Calu3 (cell line): ENCODE data around the gene NPC1. TPM values are rescaled to one million over a fixed set of nuclear protein-coding genes. Genes with fewer than 3 reads are reported as not detected.

ENCODE experiments used
- BruUV-seq: library from RNA; stranded (reverse); fragments of 400-500 nt; replicated peaks from 2 replicates; lab custom pipeline; 2021; lab: Mats Ljungman, UMichigan
- CTCF ChIA-PET: fragments of 300-600 bp; sonication (Branson Sonifier 250); formaldehyde crosslinking; loops from one replicate; lab custom pipeline; 2022; ENCODE audit warnings: antibody characterized with exemption; lab: Charles Lee
- DNase-seq: peaks from one replicate; pipeline ENCODE4 v3.0.0; 2022
- H3K27ac Mint-ChIP-seq: one replicate; pipeline ENCODE4 v1.8.0; 2022; ENCODE audit warnings: mixed read lengths; ENCODE audit not compliant: unreplicated experiment
- H3K27me3 Mint-ChIP-seq: one replicate; pipeline ENCODE4 v1.8.0; 2022; ENCODE audit warnings: mixed read lengths; ENCODE audit not compliant: unreplicated experiment
- H3K36me3 Mint-ChIP-seq: one replicate; pipeline ENCODE4 v1.8.0; 2022; ENCODE audit warnings: mild to moderate bottlenecking, moderate library complexity, mixed read lengths; ENCODE audit not compliant: insufficient read depth, unreplicated experiment
- H3K4me1 Mint-ChIP-seq: one replicate; pipeline ENCODE4 v1.8.0; 2022; ENCODE audit warnings: mild to moderate bottlenecking, low read depth, mixed read lengths; ENCODE audit not compliant: unreplicated experiment
- H3K4me3 Mint-ChIP-seq: one replicate; pipeline ENCODE4 v1.8.0; 2022; ENCODE audit warnings: mild to moderate bottlenecking, low read depth, moderate library complexity, mixed read lengths; ENCODE audit not compliant: unreplicated experiment
- H3K9me3 Mint-ChIP-seq: one replicate; pipeline ENCODE4 v1.8.0; 2022; ENCODE audit warnings: low read depth, mixed read lengths; ENCODE audit not compliant: unreplicated experiment
- CTCF ChIP-seq: fragments of 200-600 bp; IDR thresholded peaks from one replicate; pipeline ENCODE4 v1.8.0; 2022; ENCODE audit warnings: antibody characterized with exemption; ENCODE audit not compliant: unreplicated experiment
- intact Hi-C: fragments of 100-400 bp; cut with micrococcal nuclease; formaldehyde crosslinking; loops from one replicate; pipeline ENCODE4 v1.10.0; 2022; ENCODE audit not compliant: unreplicated experiment
- total RNA-seq: library from RNA; stranded (reverse); gene quantifications from 2 replicates; pipeline ENCODE4 v1.2.3, GENCODE V29; 2022

The NPC1 gene
- total RNA-seq, 1 experiment from 2014 or later, result 84.7 TPM

GRCh38 chr18:23501626-23502025 lies 84.7 kb downstream of the NPC1 start:
- Mint-ChIP-seq H3K9me3 (no peaks in the 10 kb centered on the region), H3K4me1 (peaks cover 17% of the 10 kb centered on the region), H3K27ac (no peak overlapping the region), H3K36me3 (peaks cover 32% of the 10 kb centered on the region), H3K27me3 (no peaks in the 10 kb centered on the region), H3K4me3 (no peak overlapping the region)
- intact Hi-C loops, result loop anchor here (5.0 kb wide), 2 partner anchors 211 to 311 kb away; no protein-coding TSS in a partner anchor
- no peak for DNase-seq
- no peak for TF ChIP-seq CTCF
- CTCF ChIA-PET, result no interaction called here
- no TSS peak for BruUV-seq

GRCh38 chr18:23499291-23499781 lies 87.0 kb downstream of the NPC1 start:
- no peak for DNase-seq
- BruUV-seq, result no TSS peak

GRCh38 chr18:23498877-23499276 lies 87.4 kb downstream of the NPC1 start:
- intact Hi-C loops, result loop anchor here (5.0 kb wide), 1 partner anchor 203 kb away; no protein-coding TSS in a partner anchor
- CTCF ChIA-PET, result interaction anchor here (0.7 to 1.3 kb wide), 7 partner anchors 11 to 204 kb away, joined by 3 to 8 read pairs (median 4); partner anchors contain the start of gene RIOK3
- H3K4me1 Mint-ChIP-seq, result peaks cover 17% of the 10 kb centered on the region
- peaks cover 13% of the 10 kb centered on the region for H3K36me3 Mint-ChIP-seq
- no TSS peak for BruUV-seq
- H3K27me3 Mint-ChIP-seq, result no peaks in the 10 kb centered on the region
- TF ChIP-seq CTCF, result peak; percentile 81
- no peak overlapping the region for H3K4me3 Mint-ChIP-seq
- H3K9me3 Mint-ChIP-seq, result no peaks in the 10 kb centered on the region
- peak; percentile 72 for DNase-seq
- H3K27ac Mint-ChIP-seq, result no peak overlapping the region

More at GRCh38 chr18:23499291-23499781, 87.0 kb downstream of the NPC1 start:
- TF ChIP-seq CTCF, result no peak
- CTCF ChIA-PET, result interaction anchor here (1.2 kb wide), 1 partner anchor 40 kb away, joined by 4 read pairs; no protein-coding TSS in a partner anchor
- Mint-ChIP-seq H3K4me3 (no peak overlapping the region), H3K36me3 (peaks cover 18% of the 10 kb centered on the region), H3K27me3 (no peaks in the 10 kb centered on the region), H3K27ac (no peak overlapping the region), H3K4me1 (peaks cover 17% of the 10 kb centered on the region), H3K9me3 (no peaks in the 10 kb centered on the region)
- intact Hi-C loops, result loop anchor here (5.0 kb wide), 1 partner anchor 203 kb away; no protein-coding TSS in a partner anchor

- Mint-ChIP-seq H3K4me3 (no peak overlapping the region), H3K36me3 (peaks cover 6% of the 10 kb centered on the region), H3K27ac (no peak overlapping the region), H3K9me3 (no peaks in the 10 kb centered on the region), H3K4me1 (peaks cover 16% of the 10 kb centered on the region), H3K27me3 (no peaks in the 10 kb centered on the region)
- DNase-seq, result no peak
- intact Hi-C loops, result loop anchor here (5.0 kb wide), 1 partner anchor 204 kb away; no protein-coding TSS in a partner anchor
- CTCF ChIA-PET, result interaction anchor here (0.7 to 1.3 kb wide), 7 partner anchors 10 to 205 kb away, joined by 3 to 8 read pairs (median 4); partner anchors contain the start of gene RIOK3
- BruUV-seq, result no TSS peak
- no peak for TF ChIP-seq CTCF
These were observed 88.2 kb downstream of the NPC1 start for GRCh38 chr18:23498117-23498516.
